GM12878 (cell line): ENCODE data around the gene DNAH8.

Experiments
- CBX3 ChIP-seq: fragments of 200-600 bp; sonication (generic); IDR thresholded peaks from 2 replicates; pipeline ENCODE4 v1.6.1; 2016; ENCODE audit warnings: low read depth, borderline replicate concordance
- EP300 ChIP-seq, 2 experiments: fragments of 150-350 bp in 1 of 2; IDR thresholded peaks; 2 replicates each; pipeline ENCODE4 v1.6.1; 2011 to 2012; ENCODE audit warnings: low read depth in 2 of 2, low read length in 2 of 2, borderline replicate concordance in 1 of 2, improper control_type of control experiment in 1 of 2, inconsistent platforms in 1 of 2; ENCODE audit not compliant: control insufficient read depth in 1 of 2
- HDAC2 ChIP-seq: fragments of 200-600 bp; sonication (generic); IDR thresholded peaks from 2 replicates; pipeline ENCODE4 v1.6.1; 2017
- JUNB ChIP-seq: IDR thresholded peaks from 2 replicates; pipeline ENCODE4 v1.6.1; 2016; ENCODE audit warnings: antibody characterized with exemption, mild to moderate bottlenecking
- NR2C2 ChIP-seq: IDR thresholded peaks from 2 replicates; pipeline ENCODE4 v1.6.1; 2011; ENCODE audit warnings: borderline replicate concordance, low read depth; ENCODE audit not compliant: control insufficient read depth, insufficient read length
- YY1 ChIP-seq: IDR thresholded peaks from 2 replicates; pipeline ENCODE4 v1.6.1; 2011; ENCODE audit warnings: low read depth, mild to moderate bottlenecking, low read length
- TF ChIP-seq, protein P1 (sequence below): IDR thresholded peaks from 2 replicates; pipeline ENCODE4 v1.6.1; 2012; ENCODE audit warnings: mild to moderate bottlenecking, low read depth, low read length
- TF ChIP-seq, protein P2 (sequence below): IDR thresholded peaks from 2 replicates; pipeline ENCODE4 v1.6.1; 2012; ENCODE audit warnings: low read depth, low read length, improper control_type of control experiment
- TF ChIP-seq, protein P3 (sequence below), 3 experiments: IDR thresholded peaks in 2 of 3; conservative IDR thresholded peaks in 1 of 3; 2 replicates each; pipeline ENCODE4 v1.5.1; 2011; ENCODE audit warnings: low read depth in 3 of 3, low read length in 3 of 3, mild to moderate bottlenecking in 3 of 3, control low read depth in 2 of 3, moderate library complexity in 2 of 3, inconsistent platforms in 1 of 3, mixed read lengths in 1 of 3; ENCODE audit not compliant: control insufficient read depth in 2 of 3, insufficient read depth in 1 of 3; ENCODE audit errors: extremely low read depth in 1 of 3

DNA sequence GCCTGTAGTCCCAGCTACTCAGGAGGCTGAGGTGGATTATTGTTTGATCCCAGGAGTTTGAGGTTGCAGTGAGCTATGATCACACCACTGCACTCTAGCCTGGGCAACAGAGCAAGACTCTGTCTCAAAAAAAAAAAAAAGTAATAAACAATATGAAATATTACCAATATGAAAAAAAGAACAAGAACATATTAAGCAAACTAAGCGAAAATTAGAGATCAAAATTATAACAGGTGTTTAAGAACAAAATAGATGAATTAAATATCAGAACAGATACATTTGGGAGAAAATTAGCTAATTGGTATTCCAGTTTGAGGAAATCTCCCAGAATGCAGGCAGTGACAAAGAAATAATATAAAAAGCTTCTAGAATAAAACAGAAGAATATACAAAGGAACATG lies 35.4 kb upstream of the DNAH8 start:
- no peak for TF ChIP-seq JUNB
- TF ChIP-seq, protein P1, sequence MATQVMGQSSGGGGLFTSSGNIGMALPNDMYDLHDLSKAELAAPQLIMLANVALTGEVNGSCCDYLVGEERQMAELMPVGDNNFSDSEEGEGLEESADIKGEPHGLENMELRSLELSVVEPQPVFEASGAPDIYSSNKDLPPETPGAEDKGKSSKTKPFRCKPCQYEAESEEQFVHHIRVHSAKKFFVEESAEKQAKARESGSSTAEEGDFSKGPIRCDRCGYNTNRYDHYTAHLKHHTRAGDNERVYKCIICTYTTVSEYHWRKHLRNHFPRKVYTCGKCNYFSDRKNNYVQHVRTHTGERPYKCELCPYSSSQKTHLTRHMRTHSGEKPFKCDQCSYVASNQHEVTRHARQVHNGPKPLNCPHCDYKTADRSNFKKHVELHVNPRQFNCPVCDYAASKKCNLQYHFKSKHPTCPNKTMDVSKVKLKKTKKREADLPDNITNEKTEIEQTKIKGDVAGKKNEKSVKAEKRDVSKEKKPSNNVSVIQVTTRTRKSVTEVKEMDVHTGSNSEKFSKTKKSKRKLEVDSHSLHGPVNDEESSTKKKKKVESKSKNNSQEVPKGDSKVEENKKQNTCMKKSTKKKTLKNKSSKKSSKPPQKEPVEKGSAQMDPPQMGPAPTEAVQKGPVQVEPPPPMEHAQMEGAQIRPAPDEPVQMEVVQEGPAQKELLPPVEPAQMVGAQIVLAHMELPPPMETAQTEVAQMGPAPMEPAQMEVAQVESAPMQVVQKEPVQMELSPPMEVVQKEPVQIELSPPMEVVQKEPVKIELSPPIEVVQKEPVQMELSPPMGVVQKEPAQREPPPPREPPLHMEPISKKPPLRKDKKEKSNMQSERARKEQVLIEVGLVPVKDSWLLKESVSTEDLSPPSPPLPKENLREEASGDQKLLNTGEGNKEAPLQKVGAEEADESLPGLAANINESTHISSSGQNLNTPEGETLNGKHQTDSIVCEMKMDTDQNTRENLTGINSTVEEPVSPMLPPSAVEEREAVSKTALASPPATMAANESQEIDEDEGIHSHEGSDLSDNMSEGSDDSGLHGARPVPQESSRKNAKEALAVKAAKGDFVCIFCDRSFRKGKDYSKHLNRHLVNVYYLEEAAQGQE = no peak
- TF ChIP-seq, protein P2, sequence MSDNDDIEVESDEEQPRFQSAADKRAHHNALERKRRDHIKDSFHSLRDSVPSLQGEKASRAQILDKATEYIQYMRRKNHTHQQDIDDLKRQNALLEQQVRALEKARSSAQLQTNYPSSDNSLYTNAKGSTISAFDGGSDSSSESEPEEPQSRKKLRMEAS = no peak
- no peak for TF ChIP-seq HDAC2
- TF ChIP-seq, protein P3, sequence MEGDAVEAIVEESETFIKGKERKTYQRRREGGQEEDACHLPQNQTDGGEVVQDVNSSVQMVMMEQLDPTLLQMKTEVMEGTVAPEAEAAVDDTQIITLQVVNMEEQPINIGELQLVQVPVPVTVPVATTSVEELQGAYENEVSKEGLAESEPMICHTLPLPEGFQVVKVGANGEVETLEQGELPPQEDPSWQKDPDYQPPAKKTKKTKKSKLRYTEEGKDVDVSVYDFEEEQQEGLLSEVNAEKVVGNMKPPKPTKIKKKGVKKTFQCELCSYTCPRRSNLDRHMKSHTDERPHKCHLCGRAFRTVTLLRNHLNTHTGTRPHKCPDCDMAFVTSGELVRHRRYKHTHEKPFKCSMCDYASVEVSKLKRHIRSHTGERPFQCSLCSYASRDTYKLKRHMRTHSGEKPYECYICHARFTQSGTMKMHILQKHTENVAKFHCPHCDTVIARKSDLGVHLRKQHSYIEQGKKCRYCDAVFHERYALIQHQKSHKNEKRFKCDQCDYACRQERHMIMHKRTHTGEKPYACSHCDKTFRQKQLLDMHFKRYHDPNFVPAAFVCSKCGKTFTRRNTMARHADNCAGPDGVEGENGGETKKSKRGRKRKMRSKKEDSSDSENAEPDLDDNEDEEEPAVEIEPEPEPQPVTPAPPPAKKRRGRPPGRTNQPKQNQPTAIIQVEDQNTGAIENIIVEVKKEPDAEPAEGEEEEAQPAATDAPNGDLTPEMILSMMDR (IDR thresholded peaks at IDR 0.05 in 2 of 3, conservative IDR thresholded peaks at IDR 0.05 in 1 of 3; ENCODE audit: control insufficient read depth in 2 of 3, extremely low read depth in 1 of 3, insufficient read depth in 1 of 3, low read depth in 3 of 3, low read length in 3 of 3) = no peak
- TF ChIP-seq NR2C2 = no peak
- no peak for TF ChIP-seq CBX3
- TF ChIP-seq YY1 = no peak
- no peak for TF ChIP-seq EP300 (IDR thresholded peaks at IDR 0.05; ENCODE audit: borderline replicate concordance in 1 of 2, control insufficient read depth in 1 of 2, low read depth in 2 of 2, low read length in 2 of 2)
